Calu3 (cell line): Measurements from ENCODE around the gene PRODH2. TPM values are rescaled to one million over a fixed set of nuclear protein-coding genes. Genes with fewer than 3 reads are reported as not detected.

Experiments used
- total RNA-seq: library from RNA; stranded (reverse); gene quantifications from 2 replicates; pipeline ENCODE4 v1.2.3, GENCODE V29; 2022

PRODH2 gene
- total RNA-seq, 1 experiment from 2014 or later: not detected

Other genes starting within 250 kb of the PRODH2 start
- not detected in 2 replicates for gene ATP4A, start 249.2 kb downstream of the PRODH2 start, total RNA-seq
- gene PMIS2, start 226.7 kb downstream of the PRODH2 start, total RNA-seq: not detected in 2 replicates
- gene HAUS5, start 200.1 kb downstream of the PRODH2 start, total RNA-seq: 35.3 and 38.0 TPM in 2 replicates
- 148 and 162 TPM in 2 replicates for gene RBM42, start 183.8 kb downstream of the PRODH2 start, total RNA-seq
- gene ETV2, start 171.1 kb downstream of the PRODH2 start, total RNA-seq: 1.3 TPM in 1 of 2 replicates, not detected in the other
- gene COX6B1, start 164.5 kb downstream of the PRODH2 start, total RNA-seq: 488 and 497 TPM in 2 replicates
- gene UPK1A, start 146.3 kb downstream of the PRODH2 start, total RNA-seq: not detected in 2 replicates
- not detected in 2 replicates for gene ZBTB32, start 108.3 kb downstream of the PRODH2 start, total RNA-seq
- gene KMT2B, start 94.8 kb downstream of the PRODH2 start, total RNA-seq: 65.2 and 65.3 TPM in 2 replicates
- 9.2 and 9.9 TPM in 2 replicates for gene IGFLR1, start 70.4 kb downstream of the PRODH2 start, total RNA-seq
- gene U2AF1L4, start 67.4 kb downstream of the PRODH2 start, total RNA-seq: 15.1 and 16.2 TPM in 2 replicates
- gene PSENEN, start 67.2 kb downstream of the PRODH2 start, total RNA-seq: 114 and 126 TPM in 2 replicates
- gene LIN37, start 64.3 kb downstream of the PRODH2 start, total RNA-seq: 12.4 and 15.9 TPM in 2 replicates
- gene HSPB6, start 55.8 kb downstream of the PRODH2 start, total RNA-seq: 0.71 and 0.93 TPM in 2 replicates
- gene PROSER3, start 54.7 kb downstream of the PRODH2 start, total RNA-seq: 70.3 and 70.7 TPM in 2 replicates
- gene ARHGAP33, start 37.3 kb downstream of the PRODH2 start, total RNA-seq: 16.8 and 27.0 TPM in 2 replicates
- not detected in 2 replicates for gene NPHS1, start 39.7 kb upstream of the PRODH2 start, total RNA-seq
- 0.17 and 0.26 TPM in 2 replicates for gene KIRREL2, start 44.1 kb upstream of the PRODH2 start, total RNA-seq
- 11.5 and 15.8 TPM in 2 replicates for gene APLP1, start 55.7 kb upstream of the PRODH2 start, total RNA-seq
- gene NFKBID, start 87.7 kb upstream of the PRODH2 start, total RNA-seq: 14.9 and 15.6 TPM in 2 replicates
- gene HCST, start 89.7 kb upstream of the PRODH2 start, total RNA-seq: not detected in 2 replicates
- not detected in 2 replicates for gene TYROBP, start 95.5 kb upstream of the PRODH2 start, total RNA-seq
- 15.2 and 18.5 TPM in 2 replicates for gene LRFN3, start 123.5 kb upstream of the PRODH2 start, total RNA-seq
- gene SDHAF1, start 182.3 kb upstream of the PRODH2 start, total RNA-seq: 16.9 and 17.1 TPM in 2 replicates
- gene SYNE4, start 196.0 kb upstream of the PRODH2 start, total RNA-seq: 19.7 and 23.5 TPM in 2 replicates
- 52.6 and 56.7 TPM in 2 replicates for gene ALKBH6, start 201.4 kb upstream of the PRODH2 start, total RNA-seq
- 3.1 and 3.5 TPM in 2 replicates for gene CLIP3, start 220.0 kb upstream of the PRODH2 start, total RNA-seq
- 3.2 and 3.3 TPM in 2 replicates for gene THAP8, start 241.4 kb upstream of the PRODH2 start, total RNA-seq
- gene WDR62, start 242.1 kb upstream of the PRODH2 start, total RNA-seq: 25.5 and 29.6 TPM in 2 replicates